Esophagus squamous epithelium (tissue), 4 donors: ENCODE measurements around the gene SGSH.

Experiments
- POLR2A ChIP-seq, 4 donors: fragments of 450-650 bp; IDR thresholded peaks; one replicate each; pipeline ENCODE4 v1.6.1; 2017; ENCODE audit warnings: antibody characterized with exemption in 4 of 4, mild to moderate bottlenecking in 4 of 4, moderate library complexity in 3 of 4
- TF ChIP-seq, protein P1 (sequence below), 6 experiments: fragments of 450-650 bp in 4 of 6; fragments of 200-600 bp in 2 of 6; sonication (generic) in 2 of 6; IDR thresholded peaks; one replicate each; pipeline ENCODE4 v1.5.1; 2016 to 2019; ENCODE audit warnings: antibody characterized with exemption in 6 of 6, mild to moderate bottlenecking in 4 of 6, moderate library complexity in 4 of 6

DNA sequence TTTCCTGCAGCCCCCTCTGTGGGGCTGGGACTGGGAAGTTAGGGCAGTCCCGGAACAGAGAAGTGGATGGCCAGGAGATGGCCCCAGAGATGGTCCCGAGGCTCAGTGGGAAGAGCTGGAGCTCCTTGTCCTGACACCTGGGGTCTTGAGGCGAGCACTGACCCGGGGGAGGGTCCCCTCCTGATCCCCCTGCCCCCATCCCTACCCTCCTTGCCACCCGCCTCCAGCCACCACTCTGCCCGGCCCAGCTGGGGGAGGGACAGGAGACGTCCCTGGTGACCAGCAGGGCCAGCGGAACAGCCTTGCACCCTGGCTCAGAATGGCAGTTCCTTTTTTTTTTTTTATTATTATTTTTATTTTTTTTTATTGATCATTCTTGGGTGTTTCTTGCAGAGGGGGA, 26.6 kb upstream of the SGSH start:
- TF ChIP-seq, protein P1, sequence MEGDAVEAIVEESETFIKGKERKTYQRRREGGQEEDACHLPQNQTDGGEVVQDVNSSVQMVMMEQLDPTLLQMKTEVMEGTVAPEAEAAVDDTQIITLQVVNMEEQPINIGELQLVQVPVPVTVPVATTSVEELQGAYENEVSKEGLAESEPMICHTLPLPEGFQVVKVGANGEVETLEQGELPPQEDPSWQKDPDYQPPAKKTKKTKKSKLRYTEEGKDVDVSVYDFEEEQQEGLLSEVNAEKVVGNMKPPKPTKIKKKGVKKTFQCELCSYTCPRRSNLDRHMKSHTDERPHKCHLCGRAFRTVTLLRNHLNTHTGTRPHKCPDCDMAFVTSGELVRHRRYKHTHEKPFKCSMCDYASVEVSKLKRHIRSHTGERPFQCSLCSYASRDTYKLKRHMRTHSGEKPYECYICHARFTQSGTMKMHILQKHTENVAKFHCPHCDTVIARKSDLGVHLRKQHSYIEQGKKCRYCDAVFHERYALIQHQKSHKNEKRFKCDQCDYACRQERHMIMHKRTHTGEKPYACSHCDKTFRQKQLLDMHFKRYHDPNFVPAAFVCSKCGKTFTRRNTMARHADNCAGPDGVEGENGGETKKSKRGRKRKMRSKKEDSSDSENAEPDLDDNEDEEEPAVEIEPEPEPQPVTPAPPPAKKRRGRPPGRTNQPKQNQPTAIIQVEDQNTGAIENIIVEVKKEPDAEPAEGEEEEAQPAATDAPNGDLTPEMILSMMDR (IDR thresholded peaks at IDR 0.05): no peak
- no peak for TF ChIP-seq POLR2A (IDR thresholded peaks at IDR 0.05)
